Bronchus fibroblast of lung (primary cell): ENCODE data around the gene ADSS2. TPM values are rescaled to one million over a fixed set of nuclear protein-coding genes. Genes with fewer than 3 reads are reported as not detected.

Experiments
- total RNA-seq: library from RNA; depleted of rRNA; stranded (reverse); fragments of >200 nt; gene quantifications from 2 replicates; pipeline ENCODE4 v1.2.3, GENCODE V29; 2015

ADSS2 gene
- total RNA-seq, result 31.5 and 35.0 TPM in 2 replicates

GRCh38 chr1:244451539-244451950 is at the start of gene ADSS2:
Gene ADSS2, minus strand, starts transcription at chr1:244451909. Its CDS starts 92 bp downstream, at chr1:244451817.

DNA sequence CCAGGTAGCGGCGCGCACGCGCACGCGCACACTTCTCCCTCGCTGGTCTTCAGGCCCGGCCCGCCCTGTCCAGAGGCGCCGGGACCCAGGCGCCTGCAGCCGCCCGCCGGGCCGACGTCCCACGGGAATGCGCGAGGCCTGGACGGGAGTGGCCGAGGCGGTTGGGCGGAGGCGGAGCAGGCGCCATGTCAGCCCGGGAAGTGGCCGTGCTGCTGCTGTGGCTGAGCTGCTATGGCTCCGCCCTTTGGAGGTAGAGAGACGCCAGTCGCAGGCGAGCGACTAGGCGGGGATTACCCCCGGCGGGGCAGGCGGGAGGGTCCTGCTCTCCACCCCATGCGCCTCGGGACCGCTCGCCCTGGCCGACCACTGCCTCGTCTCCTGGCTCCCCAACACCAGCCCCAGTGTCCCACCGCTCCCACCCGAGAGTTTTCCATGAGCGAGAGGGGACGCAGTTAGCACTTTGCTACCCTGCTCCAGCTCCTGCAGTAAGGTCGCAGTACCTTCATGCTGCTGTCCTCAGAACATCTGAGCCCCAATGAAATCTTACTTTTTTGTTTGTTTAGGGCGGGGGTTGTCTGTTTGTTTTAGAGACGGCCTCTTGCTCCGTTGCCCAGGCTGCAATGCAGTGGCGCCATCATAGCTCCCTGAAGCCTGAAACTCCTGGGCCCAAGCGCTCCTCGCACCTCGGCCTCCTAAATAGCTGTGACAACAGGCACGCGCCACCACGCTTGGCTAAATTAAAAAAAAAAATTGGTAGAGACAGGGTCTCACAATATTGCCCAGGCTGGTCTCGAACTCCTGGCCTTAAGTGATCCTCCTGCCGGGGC is 9.7 kb upstream of the ADSS2 start, which contains the start of gene CATSPERE:
Gene CATSPERE (plus strand): TSS at position 29 of the 827 bp plus-strand sequence. CDS start 157 bp downstream, at position 186.

Other genes with a start within 250 kb of the ADSS2 start
- 0.15 and 0.50 TPM in 2 replicates for gene CATSPERE, start 9.4 kb upstream of the ADSS2 start, total RNA-seq
- gene DESI2, start 201.2 kb upstream of the ADSS2 start, total RNA-seq, result 31.7 and 42.2 TPM in 2 replicates